Measurements from ENCODE around the gene RXRA.

- no peak for TF ChIP-seq POLR2AphosphoS5 (IDR thresholded peaks at IDR 0.05; ENCODE audit: low read depth, low read length)
- no peak for TF ChIP-seq SIN3A (IDR thresholded peaks at IDR 0.05; ENCODE audit: borderline replicate concordance, low read depth, low read length)
- no peak for TF ChIP-seq EP300 (IDR thresholded peaks at IDR 0.05; ENCODE audit: borderline replicate concordance in 1 of 2, low read depth in 1 of 2, low read length in 1 of 2)
- no peak for TF ChIP-seq CTCF (IDR thresholded peaks at IDR 0.05)
- TF ChIP-seq SMC3 (IDR thresholded peaks at IDR 0.05; ENCODE audit: low read depth, low read length), result no peak
- TF ChIP-seq TAF1 (IDR thresholded peaks at IDR 0.05; ENCODE audit: borderline replicate concordance, low read depth, low read length), result no peak
- no peak for TF ChIP-seq EZH2phosphoT487 (IDR thresholded peaks at IDR 0.05; ENCODE audit: borderline replicate concordance, low read depth)
- no peak for TF ChIP-seq TCF12 (IDR thresholded peaks at IDR 0.05)
Observed at GRCh38 chr9:134307674-134308638, 18.3 kb upstream of the RXRA start.
